Trophoblast cell (in vitro differentiated cells and primary cell): ENCODE results near the gene CMPK2.

Source experiments
- DNase-seq, 2 donors: peaks; one replicate each; pipeline ENCODE4 v3.0.0-alpha.2; 2016
- H2AFZ ChIP-seq: 2 replicates; pipeline ENCODE4 v1.6.1; 2013; ENCODE audit warnings: low read length, moderate library complexity, mild to moderate bottlenecking; ENCODE audit not compliant: insufficient read depth, poor library complexity
- H2AK5ac ChIP-seq: 2 replicates; pipeline ENCODE4 v1.6.1; 2013; ENCODE audit warnings: mild to moderate bottlenecking, low read length
- H2BK120ac ChIP-seq: 2 replicates; pipeline ENCODE4 v1.6.1; 2013; ENCODE audit warnings: low read length, mild to moderate bottlenecking, moderate library complexity; ENCODE audit not compliant: insufficient read depth, poor library complexity
- H2BK12ac ChIP-seq: 2 replicates; pipeline ENCODE4 v1.6.1; 2013; ENCODE audit warnings: mild to moderate bottlenecking, low read length, moderate library complexity
- H2BK5ac ChIP-seq: 2 replicates; pipeline ENCODE4 v1.6.1; 2013; ENCODE audit warnings: low read length, low read depth, moderate library complexity, mild to moderate bottlenecking; ENCODE audit not compliant: poor library complexity
- H3K14ac ChIP-seq: 2 replicates; pipeline ENCODE4 v1.6.1; 2013; ENCODE audit warnings: mild to moderate bottlenecking, low read length
- H3K18ac ChIP-seq: 2 replicates; pipeline ENCODE4 v1.6.1; 2013; ENCODE audit warnings: mild to moderate bottlenecking, low read length
- H3K23ac ChIP-seq: 2 replicates; pipeline ENCODE4 v1.6.1; 2013; ENCODE audit warnings: low read length
- H3K27ac ChIP-seq: 2 replicates; pipeline ENCODE4 v1.5.1; 2013; ENCODE audit warnings: low read depth, mild to moderate bottlenecking, inconsistent platforms, low read length, moderate library complexity
- H3K27me3 ChIP-seq: 2 replicates; pipeline ENCODE4 v1.6.1; 2013; ENCODE audit warnings: inconsistent platforms, mild to moderate bottlenecking, low read length, moderate library complexity; ENCODE audit not compliant: insufficient read depth
- H3K36me3 ChIP-seq, 2 experiments: 1 replicate in 1 of 2; 2 replicates in 1 of 2; pipeline ENCODE4 v1.6.1; 2013; ENCODE audit warnings: low read length in 2 of 2, mild to moderate bottlenecking in 2 of 2, moderate library complexity in 1 of 2; ENCODE audit not compliant: insufficient read depth in 2 of 2, control insufficient read depth in 1 of 2
- H3K4ac ChIP-seq: 2 replicates; pipeline ENCODE4 v1.6.1; 2013; ENCODE audit warnings: low read depth, mild to moderate bottlenecking, low read length, moderate library complexity
- H3K4me1 ChIP-seq, 2 experiments: 1 replicate in 1 of 2; 2 replicates in 1 of 2; pipeline ENCODE4 v1.6.1; 2013; ENCODE audit warnings: low read length in 2 of 2, mild to moderate bottlenecking in 2 of 2, moderate library complexity in 1 of 2; ENCODE audit not compliant: insufficient read depth in 2 of 2, control insufficient read depth in 1 of 2
- H3K4me2 ChIP-seq: 2 replicates; pipeline ENCODE4 v1.6.1; 2013; ENCODE audit warnings: inconsistent platforms, mild to moderate bottlenecking, low read length, moderate library complexity
- H3K4me3 ChIP-seq: 2 replicates; pipeline ENCODE4 v1.5.1; 2013; ENCODE audit warnings: mild to moderate bottlenecking, low read depth, low read length, inconsistent platforms
- H3K79me1 ChIP-seq: one replicate; pipeline ENCODE4 v1.6.1; 2013; ENCODE audit warnings: low read length
- H3K79me2 ChIP-seq: 2 replicates; pipeline ENCODE4 v1.6.1; 2013; ENCODE audit warnings: low read length, mild to moderate bottlenecking; ENCODE audit not compliant: control insufficient read depth, insufficient read depth, poor library complexity
- H3K9ac ChIP-seq: 2 replicates; pipeline ENCODE4 v1.6.1; 2013; ENCODE audit warnings: mild to moderate bottlenecking, low read length
- H3K9me3 ChIP-seq: 2 replicates; pipeline ENCODE4 v1.6.1; 2013; ENCODE audit warnings: low read depth, mild to moderate bottlenecking, control low read depth, inconsistent platforms, low read length; ENCODE audit not compliant: insufficient read depth
- H4K12ac ChIP-seq: 2 replicates; pipeline ENCODE4 v1.6.1; 2013; ENCODE audit warnings: low read depth, mild to moderate bottlenecking, low read length, moderate library complexity
- H4K8ac ChIP-seq: 2 replicates; pipeline ENCODE4 v1.6.1; 2013; ENCODE audit warnings: low read depth, mild to moderate bottlenecking, low read length, moderate library complexity
- H4K91ac ChIP-seq: one replicate; pipeline ENCODE4 v1.6.1; 2013; ENCODE audit warnings: low read depth, mild to moderate bottlenecking, low read length, moderate library complexity
- WGBS: extraction: QIAGEN DNeasy Blood & Tissue Kit; methylation state at CpG from one replicate; pipeline ENCODE4 v1.1.7; 2013; ENCODE audit warnings: missing lambda C conversion rate; ENCODE audit not compliant: insufficient read length, insufficient coverage; ENCODE audit errors: extremely low coverage; 5-methylcytosine and 5-hydroxymethylcytosine counted together

Gene CMPK2

DNA sequence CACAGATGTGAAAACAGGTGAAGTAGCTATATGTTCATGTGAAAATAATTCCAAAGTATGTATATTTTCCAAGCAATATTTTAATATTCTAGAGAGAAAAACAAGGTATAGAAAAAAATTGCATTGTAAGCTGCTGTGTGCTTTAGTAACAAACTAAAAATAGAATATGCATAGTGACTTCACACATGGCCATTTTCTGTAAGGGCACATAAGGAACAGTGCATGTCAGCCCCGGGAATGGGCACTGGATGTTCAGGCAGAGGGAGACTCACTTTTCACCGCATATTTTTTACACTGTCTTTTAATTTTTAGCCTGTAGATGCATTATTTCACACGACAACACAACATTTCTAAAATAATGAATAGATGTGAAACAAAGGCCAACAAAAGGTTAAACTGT is 46.0 kb downstream of the CMPK2 start:
- no peak overlapping the region for H3K14ac ChIP-seq
- H3K79me2 ChIP-seq, result no peaks in the 10 kb centered on the region
- no peak overlapping the region for H2BK12ac ChIP-seq
- H2BK5ac ChIP-seq, result no peak overlapping the region
- H3K18ac ChIP-seq, result no peak overlapping the region
- 100% methylated on average over 1 of the region's 3 CpGs for WGBS
- H3K79me1 ChIP-seq, result peaks cover 7% of the 10 kb centered on the region
- H3K4me2 ChIP-seq, result no peak overlapping the region
- H3K4me3 ChIP-seq, result no peak overlapping the region
- H3K4ac ChIP-seq, result no peak overlapping the region
- no peak overlapping the region for H4K91ac ChIP-seq
- H3K23ac ChIP-seq, result no peak overlapping the region
- H3K4me1 ChIP-seq, result peaks cover 4 to 9% of the 10 kb centered on the region in 2 experiments
- H2AK5ac ChIP-seq, result no peak overlapping the region
- no peak overlapping the region for H4K12ac ChIP-seq
- no peaks in the 10 kb centered on the region for H3K27me3 ChIP-seq
- H3K9ac ChIP-seq, result no peak overlapping the region
- no peak overlapping the region for H4K8ac ChIP-seq
- H3K27ac ChIP-seq, result no peak overlapping the region
- no peaks in the 10 kb centered on the region for H3K36me3 ChIP-seq
- H3K9me3 ChIP-seq, result peaks cover 2% of the 10 kb centered on the region
- no peak for DNase-seq
- H2BK120ac ChIP-seq, result no peak overlapping the region
- H2AFZ ChIP-seq, result no peak overlapping the region

DNA sequence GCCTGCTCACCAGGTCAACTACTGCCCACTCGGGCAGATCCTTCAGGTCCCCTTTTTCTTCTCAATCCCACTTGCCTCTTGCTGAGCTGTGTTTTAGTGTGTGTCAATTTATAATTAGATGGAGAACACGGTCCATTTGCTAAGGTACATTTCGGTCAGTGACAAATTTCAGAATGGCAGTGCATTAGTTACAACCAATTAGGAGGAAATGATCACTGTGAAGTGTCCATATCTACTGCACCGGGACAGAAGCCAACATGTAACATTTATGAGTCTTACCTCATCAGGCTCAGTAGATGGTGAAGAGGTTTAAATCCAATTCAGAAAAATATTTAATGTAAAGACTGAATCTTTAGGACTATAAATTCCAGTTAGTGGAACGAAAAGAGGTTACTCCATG is 47.7 kb downstream of the CMPK2 start:
- no peaks in the 10 kb centered on the region for H3K27me3 ChIP-seq
- no peak overlapping the region for H3K4ac ChIP-seq
- no peak overlapping the region for H2AK5ac ChIP-seq
- H3K4me2 ChIP-seq, result no peak overlapping the region
- H3K4me3 ChIP-seq, result no peak overlapping the region
- H2BK120ac ChIP-seq, result no peak overlapping the region
- no peaks in the 10 kb centered on the region for H3K36me3 ChIP-seq
- H3K4me1 ChIP-seq, result peaks cover 0 to 5% of the 10 kb centered on the region in 2 experiments
- no peak overlapping the region for H2BK5ac ChIP-seq
- no peak overlapping the region for H3K14ac ChIP-seq
- H3K9me3 ChIP-seq, result peaks cover 2% of the 10 kb centered on the region
- H4K8ac ChIP-seq, result no peak overlapping the region
- H3K79me1 ChIP-seq, result peaks cover 3% of the 10 kb centered on the region
- H2AFZ ChIP-seq, result no peak overlapping the region
- H4K12ac ChIP-seq, result no peak overlapping the region
- no peak overlapping the region for H3K27ac ChIP-seq
- WGBS, result no CpG with 5 or more reads among the region's 5 CpGs
- no peak overlapping the region for H3K23ac ChIP-seq
- no peak overlapping the region for H2BK12ac ChIP-seq
- H3K18ac ChIP-seq, result no peak overlapping the region
- no peaks in the 10 kb centered on the region for H3K79me2 ChIP-seq
- no peak overlapping the region for H3K9ac ChIP-seq
- no peak for DNase-seq
- no peak overlapping the region for H4K91ac ChIP-seq

DNA sequence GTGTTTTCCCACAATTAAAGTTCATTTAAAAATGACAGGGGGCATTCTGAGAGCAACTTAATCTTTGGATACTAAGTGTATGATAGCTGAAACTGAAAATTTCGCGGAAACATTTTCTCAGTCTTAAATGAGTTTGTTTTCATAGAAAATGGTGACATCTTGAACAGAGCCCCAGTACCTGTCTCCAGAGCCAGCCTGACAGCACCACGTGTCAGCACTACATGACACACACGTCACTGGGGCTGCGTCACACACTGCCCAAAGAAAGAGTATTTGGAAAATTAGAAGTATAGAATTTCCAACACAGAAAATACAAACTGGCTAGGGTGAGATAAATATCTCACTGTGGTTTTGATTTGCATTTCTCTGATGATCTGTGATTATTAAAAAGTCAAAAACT is 50.8 kb downstream of the CMPK2 start:
- Histone ChIP-seq H3K23ac (no peak overlapping the region), H3K18ac (no peak overlapping the region), H3K9ac (no peak overlapping the region), H3K4me3 (no peak overlapping the region), H4K91ac (no peak overlapping the region), H2BK120ac (no peak overlapping the region), H3K79me1 (no peaks in the 10 kb centered on the region), H4K12ac (no peak overlapping the region), H2AK5ac (no peak overlapping the region), H3K4me2 (no peak overlapping the region), H3K36me3 (no peaks in the 10 kb centered on the region), H4K8ac (no peak overlapping the region), H3K4ac (no peak overlapping the region), H2BK12ac (no peak overlapping the region), H3K4me1 (no peaks in the 10 kb centered on the region), H2BK5ac (no peak overlapping the region), H3K9me3 (no peaks in the 10 kb centered on the region), H3K27ac (no peak overlapping the region), H3K79me2 (no peaks in the 10 kb centered on the region), H2AFZ (no peak overlapping the region), H3K14ac (no peak overlapping the region), H3K27me3 (no peaks in the 10 kb centered on the region)
- DNase-seq, result no peak
- no CpG with 5 or more reads among the region's 5 CpGs for WGBS

GRCh38 chr2:6814312-6814711 is 51.4 kb downstream of the CMPK2 start:
- Histone ChIP-seq H3K9me3 (no peaks in the 10 kb centered on the region), H3K27me3 (no peaks in the 10 kb centered on the region), H3K14ac (no peak overlapping the region), H3K4me2 (no peak overlapping the region), H3K79me1 (no peaks in the 10 kb centered on the region), H3K27ac (no peak overlapping the region), H4K91ac (no peak overlapping the region), H2AFZ (no peak overlapping the region), H3K4me1 (no peaks in the 10 kb centered on the region), H3K9ac (no peak overlapping the region), H4K8ac (no peak overlapping the region), H3K23ac (no peak overlapping the region), H3K4ac (no peak overlapping the region), H3K18ac (no peak overlapping the region), H4K12ac (no peak overlapping the region), H3K36me3 (no peaks in the 10 kb centered on the region), H2AK5ac (no peak overlapping the region), H2BK120ac (no peak overlapping the region), H3K4me3 (no peak overlapping the region), H3K79me2 (no peaks in the 10 kb centered on the region), H2BK5ac (no peak overlapping the region), H2BK12ac (no peak overlapping the region)
- WGBS, result no CpG with 5 or more reads among the region's 10 CpGs
- no peak for DNase-seq
